GM12878 (cell line): Measurements from ENCODE around the gene TDRD12. TPM values are rescaled to one million over a fixed set of nuclear protein-coding genes. Genes with fewer than 3 reads are reported as not detected.

Source experiments
- ATAC-seq: fragments of 200-7000 bp; cut with Tn5 transposase; 3 replicates; pipeline ENCODE4 v1.9.1; 2020; ENCODE audit warnings: mild to moderate bottlenecking, moderate library complexity
- BruUV-seq: library from RNA; stranded (reverse); fragments of 400-500 nt; replicated peaks from 2 replicates; lab custom pipeline; 2021; lab: Mats Ljungman, UMichigan
- CTCF ChIA-PET: fragments of 300-600 bp; sonication (Branson Sonifier 250); formaldehyde crosslinking; extraction: SDS; loops from one replicate; lab custom pipeline; 2021; ENCODE audit warnings: inconsistent platforms; lab: Yijun Ruan, JAX
- POLR2A ChIA-PET: fragments of 350-600 bp; formaldehyde crosslinking; extraction: SDS; loops from one replicate; lab custom pipeline; 2021; ENCODE audit warnings: inconsistent platforms; lab: Charles Lee
- RAD21 ChIA-PET: fragments of 300-600 bp; sonication (Branson Sonifier 250); formaldehyde crosslinking; loops from one replicate; lab custom pipeline; 2023; ENCODE audit warnings: antibody characterized with exemption; ENCODE audit not compliant: unreplicated experiment; lab: Charles Lee
- SMC1A ChIA-PET: fragments of 300-600 bp; sonication (Branson Sonifier 250); formaldehyde crosslinking; loops from one replicate; lab custom pipeline; 2023; ENCODE audit not compliant: unreplicated experiment, uncharacterized antibody; lab: Charles Lee
- DNase-seq: peaks from one replicate; pipeline ENCODE4 v3.0.0-alpha.2; 2011; ENCODE audit warnings: low read depth, low spot score
- FAIRE-seq: peaks from 3 replicates; lab custom pipeline; 2011; peaks lifted over from hg19 to GRCh38; lab: Jason Lieb, UNC
- H2AFZ ChIP-seq: 2 replicates; pipeline ENCODE4 v1.6.0; 2011; ENCODE audit warnings: low read depth, low read length, control low read depth; ENCODE audit not compliant: control insufficient read depth
- H3K27ac ChIP-seq: 2 replicates; pipeline ENCODE4 v1.5.1; 2011; ENCODE audit warnings: control low read depth; ENCODE audit not compliant: control insufficient read depth, insufficient read depth
- H3K27me3 ChIP-seq, 2 experiments: replicated peaks in 1 of 2; 2 replicates each; pipeline versions ENCODE4 v1.6.0 to v1.6.1; 2011; ENCODE audit warnings: low read length in 1 of 2; ENCODE audit not compliant: control insufficient read depth in 2 of 2, insufficient read depth in 2 of 2
- H3K36me3 ChIP-seq, 2 experiments: 2 replicates each; pipeline ENCODE4 v1.5.1; 2011; ENCODE audit warnings: low read length in 1 of 2; ENCODE audit not compliant: control insufficient read depth in 2 of 2, insufficient read depth in 2 of 2
- H3K4me1 ChIP-seq: 2 replicates; pipeline ENCODE4 v1.6.1; 2011; ENCODE audit warnings: mild to moderate bottlenecking, low read length, moderate library complexity, mixed read lengths; ENCODE audit not compliant: control insufficient read depth, insufficient read depth
- H3K4me2 ChIP-seq: 2 replicates; pipeline ENCODE4 v1.6.0; 2011; ENCODE audit warnings: control low read depth; ENCODE audit not compliant: control insufficient read depth, insufficient read depth
- H3K4me3 ChIP-seq: fragments of 200-600 bp; sonication (generic); 2 replicates; pipeline ENCODE4 v1.5.1; 2016
- H3K79me2 ChIP-seq: 2 replicates; pipeline ENCODE4 v1.6.0; 2011; ENCODE audit warnings: low read length; ENCODE audit not compliant: control insufficient read depth, insufficient read depth
- H3K9ac ChIP-seq: 2 replicates; pipeline ENCODE4 v1.8.0; 2011; ENCODE audit warnings: low read length, control low read depth, mixed read lengths; ENCODE audit not compliant: control insufficient read depth, insufficient read depth
- H3K9me3 ChIP-seq: replicated peaks from 3 replicates; pipeline ENCODE4 v1.5.1; 2011; ENCODE audit warnings: mild to moderate bottlenecking, low read length; ENCODE audit not compliant: control insufficient read depth, insufficient read depth
- H4K20me1 ChIP-seq: 2 replicates; pipeline ENCODE4 v1.6.0; 2011; ENCODE audit not compliant: control insufficient read depth, insufficient read depth
- REST ChIP-seq: IDR thresholded peaks from 2 replicates; pipeline ENCODE4 v1.6.1; 2012; ENCODE audit warnings: mild to moderate bottlenecking, low read depth, low read length
- WGBS: methylation state at CpG from one replicate; pipeline ENCODE4 v1.1.6; 2016; ENCODE audit warnings: low lambda C conversion rate; ENCODE audit not compliant: insufficient replicate concordance, insufficient coverage; ENCODE audit errors: missing lambda C conversion rate; 5-methylcytosine and 5-hydroxymethylcytosine counted together
- in situ Hi-C: fragments of 300-500 bp; cut with MboI; formaldehyde crosslinking; loops from 9 replicates; pipeline ENCODE4 v1.14.3; 2018; ENCODE audit warnings: mixed read lengths
- intact Hi-C: fragments of 100-400 bp; cut with micrococcal nuclease; formaldehyde crosslinking; loops from one replicate; pipeline ENCODE4 v1.14.2; 2022; ENCODE audit not compliant: unreplicated experiment
- polyA plus RNA-seq, 11 experiments: library from polyadenylated mRNA; depleted of rRNA in 4 of 11; unstranded in 6 of 11; stranded (reverse) in 5 of 11; fragments of >200 nt; fragmentation: Nextera tagmentation in 4 of 11; fragmentation: Illumina TruSeq in 1 of 11; extraction: Ambion mirVana in 4 of 11; extraction: Trizol in 1 of 11; gene quantifications; 1 replicate in 1 of 11; 2 replicates in 10 of 11; pipeline versions ENCODE4 v1.2.1 to v1.2.3, GENCODE V29; 2011 to 2016; ENCODE audit warnings: inconsistent platforms in 2 of 11, missing spikeins in 2 of 11, low read depth in 1 of 11
- total RNA-seq, 4 experiments: library from RNA; depleted of rRNA in 3 of 4; stranded (reverse); fragments of >200 nt in 3 of 4; fragmentation: Illumina TruSeq in 1 of 4; extraction: Trizol in 1 of 4; gene quantifications; 2 replicates each; pipeline versions ENCODE4 v1.2.1 to v1.2.3, GENCODE V29; 2013 to 2021

The TDRD12 gene
- total and polyA plus RNA-seq, 10 of the 15 experiments (the other 5 are each of a cell fraction or from before 2014, with no cell fraction given): 0.08 to 0.15 TPM; not detected in 8

- CTCF ChIA-PET: no interaction called here
- no peak for TF ChIP-seq REST
- TF ChIP-seq, all 136 proteins: peak for 0
- H3K9me3 ChIP-seq: no peaks in the 10 kb centered on the region
- no peak overlapping the region for H3K27ac ChIP-seq
- no peak overlapping the region for H2AFZ ChIP-seq
- 55% methylated on average over 7 of the region's 7 CpGs for WGBS
- H3K27me3 ChIP-seq: peaks cover 0 to 3% of the 10 kb centered on the region in 2 experiments; a peak in 1 of 4 replicates
- intact Hi-C loops (no loop called here), in situ Hi-C loops (no loop called here)
- ChIA-PET POLR2A (interaction anchor here (1.1 kb wide), 1 partner anchor 39 kb away, joined by 3 read pairs; no protein-coding TSS in a partner anchor), SMC1A (no interaction called here), RAD21 (no interaction called here)
- no peak overlapping the region for H3K4me3 ChIP-seq
- FAIRE-seq: no peak
- peaks cover 6% of the 10 kb centered on the region; the same call in 1 of the 2 replicates for H3K4me1 ChIP-seq
- ATAC-seq: no peak
- H3K79me2 ChIP-seq: no peaks in the 10 kb centered on the region
- no peaks in the 10 kb centered on the region for H3K36me3 ChIP-seq
- no peak overlapping the region for H3K4me2 ChIP-seq
- no peak overlapping the region for H3K9ac ChIP-seq
- BruUV-seq: no TSS peak
- no peak for DNase-seq
- H4K20me1 ChIP-seq: no peaks in the 10 kb centered on the region
Measured at GRCh38 chr19:32816555-32817099, 97.1 kb downstream of the TDRD12 start.
